HFF-Myc (cell line): ENCODE data around the gene TTC23.
"Not testable (repeated sequence)": the region's sequence is repeated elsewhere in the genome, so short reads cannot be mapped to it uniquely, and the experiment has no call there.

Source experiments
- DNase-seq: peaks from one replicate; pipeline ENCODE4 v3.0.0-alpha.2; 2011; ENCODE audit warnings: low read depth; ENCODE audit errors: extremely low read depth
- H3K4me3 ChIP-seq: replicated peaks from 2 replicates; pipeline ENCODE4 v1.5.1; 2011; ENCODE audit warnings: low read depth, mild to moderate bottlenecking, control low read depth, low read length
- TF ChIP-seq, protein P1 (sequence below): IDR thresholded peaks from 2 replicates; pipeline ENCODE4 v1.5.1; 2012; ENCODE audit warnings: mild to moderate bottlenecking, low read depth, low read length, control low read depth; ENCODE audit errors: missing control alignments

The TTC23 gene

DNA sequence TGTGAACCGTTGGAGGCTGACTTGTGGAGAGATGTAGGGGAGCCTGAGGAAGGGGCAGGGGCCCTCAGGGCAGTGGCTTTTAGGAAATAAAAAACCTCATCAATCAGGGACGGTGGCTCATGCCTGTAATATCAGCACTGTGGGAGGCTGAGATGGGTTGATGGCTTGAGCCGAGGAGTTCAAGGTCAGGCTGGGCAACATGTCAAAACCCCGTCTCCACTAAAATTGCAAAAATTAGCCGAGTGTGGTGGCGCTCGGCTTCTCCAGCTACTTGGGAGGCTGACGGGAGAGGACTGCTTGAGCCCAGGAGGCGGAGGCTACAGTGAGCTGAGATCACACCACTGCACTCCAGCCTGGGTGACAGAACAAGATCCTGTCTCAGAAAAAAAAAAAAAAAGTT is 7.6 kb downstream of the TTC23 start:
- H3K4me3 ChIP-seq, result no peak overlapping the region
- no peak for DNase-seq
- TF ChIP-seq, protein P1, sequence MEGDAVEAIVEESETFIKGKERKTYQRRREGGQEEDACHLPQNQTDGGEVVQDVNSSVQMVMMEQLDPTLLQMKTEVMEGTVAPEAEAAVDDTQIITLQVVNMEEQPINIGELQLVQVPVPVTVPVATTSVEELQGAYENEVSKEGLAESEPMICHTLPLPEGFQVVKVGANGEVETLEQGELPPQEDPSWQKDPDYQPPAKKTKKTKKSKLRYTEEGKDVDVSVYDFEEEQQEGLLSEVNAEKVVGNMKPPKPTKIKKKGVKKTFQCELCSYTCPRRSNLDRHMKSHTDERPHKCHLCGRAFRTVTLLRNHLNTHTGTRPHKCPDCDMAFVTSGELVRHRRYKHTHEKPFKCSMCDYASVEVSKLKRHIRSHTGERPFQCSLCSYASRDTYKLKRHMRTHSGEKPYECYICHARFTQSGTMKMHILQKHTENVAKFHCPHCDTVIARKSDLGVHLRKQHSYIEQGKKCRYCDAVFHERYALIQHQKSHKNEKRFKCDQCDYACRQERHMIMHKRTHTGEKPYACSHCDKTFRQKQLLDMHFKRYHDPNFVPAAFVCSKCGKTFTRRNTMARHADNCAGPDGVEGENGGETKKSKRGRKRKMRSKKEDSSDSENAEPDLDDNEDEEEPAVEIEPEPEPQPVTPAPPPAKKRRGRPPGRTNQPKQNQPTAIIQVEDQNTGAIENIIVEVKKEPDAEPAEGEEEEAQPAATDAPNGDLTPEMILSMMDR, result no peak

DNA sequence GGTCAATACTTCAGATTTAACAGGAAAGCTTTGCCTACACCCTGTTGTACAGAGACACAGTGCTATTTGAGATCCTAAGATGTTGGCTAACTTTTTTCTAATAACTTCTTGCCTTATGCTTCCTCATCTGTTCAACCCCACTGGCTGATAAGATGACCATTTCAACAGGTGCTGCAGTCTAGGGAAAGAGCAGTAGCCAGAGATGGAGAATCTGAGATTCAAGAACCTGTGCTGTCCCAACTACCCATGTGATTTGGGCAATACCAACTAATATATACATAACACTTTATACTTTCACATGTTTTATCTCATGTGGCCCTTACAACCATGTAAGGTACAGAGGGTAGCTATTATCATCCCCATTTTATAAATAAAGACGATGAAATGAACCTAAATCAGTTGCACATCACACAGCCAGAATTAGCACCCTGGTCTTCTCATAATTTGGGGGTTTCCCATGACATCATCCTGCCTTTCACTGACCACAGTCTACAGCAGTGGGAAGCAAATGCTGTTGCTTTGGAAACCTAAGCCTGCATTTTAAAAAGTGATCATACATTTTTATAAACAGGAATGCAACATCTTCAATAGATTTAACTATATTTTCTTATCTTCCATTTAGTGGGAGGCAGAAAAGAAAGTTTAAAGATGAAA is 9.7 kb downstream of the TTC23 start:
- H3K4me3 ChIP-seq, result no peak overlapping the region
- DNase-seq, result no peak
- TF ChIP-seq, protein P1, result no peak

DNA sequence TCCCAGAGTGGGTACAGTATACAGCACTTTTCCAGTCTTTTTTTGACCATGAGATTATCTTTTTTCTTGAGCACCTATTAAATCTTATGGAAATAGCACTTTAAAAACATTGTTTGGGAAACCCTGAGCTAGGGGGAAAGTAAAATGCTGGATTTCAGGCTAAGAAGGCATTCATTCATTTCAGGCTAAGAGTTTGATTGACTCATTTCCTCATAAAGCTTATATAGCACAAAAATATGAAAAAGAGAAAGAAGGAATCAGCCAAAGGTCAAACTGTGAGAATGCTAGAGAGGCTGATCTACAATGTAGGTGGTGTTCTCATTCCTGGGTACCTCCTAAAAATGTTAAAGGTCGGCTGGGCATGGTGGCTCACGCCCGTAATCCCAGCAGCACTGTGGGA is 10.5 kb downstream of the TTC23 start:
- DNase-seq, result no peak
- H3K4me3 ChIP-seq, result no peak overlapping the region
- TF ChIP-seq, protein P1, result no peak

DNA sequence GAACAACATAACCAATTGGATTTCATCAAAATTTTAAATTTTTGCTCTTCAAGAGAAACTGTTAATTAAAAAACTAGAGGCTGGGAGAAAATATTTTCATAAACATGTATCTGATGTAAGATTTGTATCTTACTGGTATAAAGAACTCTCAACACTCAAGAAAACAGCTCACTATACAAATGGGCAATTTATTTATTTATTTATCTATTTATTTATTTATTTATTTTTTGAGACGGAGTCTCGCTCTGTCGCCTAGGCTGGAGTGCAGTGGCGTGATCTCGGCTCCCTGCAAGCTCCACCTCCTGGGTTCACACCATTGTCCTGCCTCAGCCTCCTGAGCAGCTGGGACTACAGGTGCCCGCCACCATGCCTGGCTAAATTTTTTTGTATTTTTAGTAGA is 15.2 kb downstream of the TTC23 start:
- DNase-seq, H3K4me3 ChIP-seq: not testable (repeated sequence)

DNA sequence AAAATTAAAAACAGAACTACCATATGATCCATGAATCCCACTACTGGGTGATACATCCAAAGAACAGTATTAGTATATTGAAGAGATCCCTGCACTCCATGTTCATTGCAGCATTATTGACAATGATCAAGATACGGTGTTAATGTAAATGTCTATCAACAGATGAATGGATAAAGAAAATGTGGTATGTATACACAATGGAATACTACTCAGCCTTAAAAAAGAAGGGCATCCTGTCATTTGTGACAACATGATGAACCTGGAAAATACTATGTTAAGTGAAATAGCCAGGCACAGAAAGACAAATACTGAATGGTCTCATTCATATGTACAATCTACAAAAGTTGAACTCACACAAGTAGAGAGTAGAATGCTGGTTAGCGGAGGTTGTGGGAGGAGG is 16.6 kb downstream of the TTC23 start:
- TF ChIP-seq, protein P1, result no peak

DNA sequence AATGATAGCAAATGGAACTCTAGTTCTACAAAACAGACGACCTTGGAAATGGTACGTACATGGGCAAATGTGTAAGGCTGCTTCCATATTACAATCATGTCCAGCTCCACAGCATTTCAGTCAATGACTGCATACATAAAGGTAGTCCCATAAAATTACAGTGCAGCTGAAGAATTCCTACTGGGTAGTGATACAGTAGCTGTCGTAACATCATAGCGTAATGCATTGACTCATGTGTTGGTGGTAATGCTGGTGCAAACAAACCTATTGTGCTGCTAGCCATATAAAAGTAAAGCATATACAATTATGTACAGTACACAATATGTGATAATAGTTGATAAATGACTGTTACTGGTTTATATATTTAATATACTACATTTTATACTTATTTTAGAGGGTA is 18.5 kb downstream of the TTC23 start:
- DNase-seq, result no peak
- no peak overlapping the region for H3K4me3 ChIP-seq
- TF ChIP-seq, protein P1, result no peak

More for the DNA sequence above, 16.6 kb downstream of the TTC23 start:
- DNase-seq, result no peak
- H3K4me3 ChIP-seq, result no peak overlapping the region

DNA sequence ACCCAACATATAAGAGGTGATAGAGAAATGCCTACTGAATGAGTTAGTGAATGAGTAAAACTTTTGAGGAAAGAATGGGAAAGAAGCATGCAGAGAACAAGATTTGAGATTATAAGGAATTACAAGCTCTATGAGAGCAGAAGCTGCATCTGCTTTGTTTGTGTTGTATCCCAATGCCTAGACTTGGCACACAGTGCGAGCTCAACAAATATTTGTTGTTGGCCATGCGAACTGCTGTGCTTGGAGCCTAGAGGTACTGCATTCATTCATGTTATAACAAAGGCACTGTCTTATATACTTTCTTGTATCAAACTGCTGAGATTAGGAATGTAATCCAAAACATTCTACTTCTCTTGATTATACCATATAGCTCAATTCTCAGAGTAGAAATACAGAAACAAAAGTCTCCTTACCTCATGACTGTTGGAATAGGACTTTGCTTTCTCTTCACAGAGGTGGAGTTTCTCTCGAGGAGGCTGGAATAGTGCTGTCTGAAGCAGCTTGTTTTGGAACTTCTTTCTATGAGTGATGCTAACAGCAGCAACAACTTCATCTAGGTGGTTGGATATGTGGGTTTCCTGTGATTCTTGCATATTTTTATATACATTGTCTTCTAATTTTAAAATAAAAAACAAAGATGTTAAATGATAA is 21.1 kb downstream of the TTC23 start:
- TF ChIP-seq, protein P1, result no peak
- DNase-seq, result no peak
- H3K4me3 ChIP-seq, result no peak overlapping the region
